DOHH2 (cell line): ENCODE results near the gene ATP8B1.
"Not testable (repeated sequence)": the region's sequence is repeated elsewhere in the genome, so short reads cannot be mapped to it uniquely, and the experiment has no call there.

Experiments used
- H3F3A ChIP-seq: fragments of 200-600 bp; sonication (generic), shearing (Covaris generic); 2 replicates; pipeline ENCODE4 v1.6.0; 2016; ENCODE audit warnings: antibody characterized with exemption, mild to moderate bottlenecking; ENCODE audit not compliant: control insufficient read depth, insufficient read depth
- H3K27ac ChIP-seq: fragments of 200-600 bp; sonication (generic); 2 replicates; pipeline ENCODE4 v1.5.1; 2014; ENCODE audit warnings: low read depth, mild to moderate bottlenecking, low read length, moderate library complexity
- H3K27me3 ChIP-seq: fragments of 200-600 bp; sonication (generic); 2 replicates; pipeline ENCODE4 v1.6.1; 2014; ENCODE audit warnings: mild to moderate bottlenecking, low read length, mixed read lengths; ENCODE audit not compliant: control insufficient read depth
- H3K36me3 ChIP-seq: fragments of 200-600 bp; sonication (generic); 2 replicates; pipeline ENCODE4 v1.6.1; 2014; ENCODE audit warnings: mild to moderate bottlenecking, low read length, moderate library complexity, mixed read lengths; ENCODE audit not compliant: control insufficient read depth
- H3K4me1 ChIP-seq: fragments of 200-600 bp; sonication (generic); 2 replicates; pipeline ENCODE4 v1.6.1; 2014; ENCODE audit warnings: mild to moderate bottlenecking, low read length, mixed read lengths; ENCODE audit not compliant: control insufficient read depth
- H3K4me2 ChIP-seq: fragments of 200-600 bp; sonication (generic); 2 replicates; pipeline ENCODE4 v1.6.0; 2014; ENCODE audit warnings: mild to moderate bottlenecking, low read length, moderate library complexity
- H3K4me3 ChIP-seq: fragments of 200-600 bp; sonication (generic); 2 replicates; pipeline ENCODE4 v1.5.1; 2014; ENCODE audit warnings: mild to moderate bottlenecking, low read length, mixed read lengths
- H3K79me2 ChIP-seq: fragments of 200-600 bp; sonication (generic); 2 replicates; pipeline ENCODE4 v1.6.1; 2014; ENCODE audit warnings: mild to moderate bottlenecking, low read length, mixed read lengths; ENCODE audit not compliant: control insufficient read depth
- H3K9me2 ChIP-seq: fragments of 200-600 bp; sonication (generic); replicated peaks from 2 replicates; pipeline ENCODE4 v1.6.1; 2014; ENCODE audit warnings: mild to moderate bottlenecking, low read length, mixed read lengths; ENCODE audit not compliant: control insufficient read depth
- H3K9me3 ChIP-seq: fragments of 200-600 bp; sonication (generic); 2 replicates; pipeline ENCODE4 v1.6.1; 2014; ENCODE audit warnings: antibody characterized with exemption, low read length, mixed read lengths; ENCODE audit not compliant: control insufficient read depth, insufficient read depth
- H4K20me1 ChIP-seq: fragments of 200-600 bp; sonication (generic); 2 replicates; pipeline ENCODE4 v1.6.0; 2014; ENCODE audit warnings: low read depth, mild to moderate bottlenecking, antibody characterized with exemption, low read length, moderate library complexity; ENCODE audit not compliant: control insufficient read depth, insufficient read depth
- EZH2phosphoT487 ChIP-seq: fragments of 200-600 bp; sonication (generic); IDR thresholded peaks from 2 replicates; pipeline ENCODE4 v1.6.1; 2017; ENCODE audit warnings: borderline replicate concordance, mild to moderate bottlenecking, antibody characterized with exemption, low read length, moderate library complexity, mixed read lengths
- TF ChIP-seq, protein P1 (sequence below): fragments of 200-600 bp; sonication (generic); IDR thresholded peaks from one replicate; pipeline ENCODE4 v1.5.1; 2014; ENCODE audit warnings: antibody characterized with exemption, mild to moderate bottlenecking, low read depth, low read length; ENCODE audit not compliant: poor library complexity, severe bottlenecking

The ATP8B1 gene

DNA sequence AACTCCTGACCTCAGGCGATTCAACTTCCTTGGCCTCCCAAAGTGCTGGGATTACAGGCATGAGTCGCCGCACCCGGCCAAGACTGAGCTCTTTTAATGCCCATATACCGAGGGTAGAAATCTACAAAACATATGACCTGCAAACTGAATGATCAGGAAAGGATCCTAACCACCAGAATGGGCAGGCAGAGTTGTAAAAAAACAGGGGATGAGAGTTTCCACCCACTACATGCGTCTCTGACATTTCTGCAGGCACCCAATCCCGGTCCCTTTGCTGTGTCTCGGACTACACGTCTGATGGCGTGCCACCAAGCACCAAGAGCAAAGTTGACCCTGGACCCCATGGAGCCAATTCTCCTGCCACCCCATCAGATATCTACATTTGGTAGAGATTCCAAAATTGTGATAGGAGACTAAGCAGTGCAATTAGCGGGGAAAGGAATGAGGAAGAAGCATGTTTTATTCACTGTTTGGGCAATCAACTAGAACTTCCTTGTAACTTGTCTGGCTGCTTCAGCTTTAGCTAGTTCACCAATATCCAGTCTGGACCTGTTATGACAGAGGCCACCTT is 74.1 kb downstream of the ATP8B1 start:
- H3K27me3 ChIP-seq, result no peaks in the 10 kb centered on the region
- no peak for TF ChIP-seq EZH2phosphoT487
- TF ChIP-seq, protein P1, sequence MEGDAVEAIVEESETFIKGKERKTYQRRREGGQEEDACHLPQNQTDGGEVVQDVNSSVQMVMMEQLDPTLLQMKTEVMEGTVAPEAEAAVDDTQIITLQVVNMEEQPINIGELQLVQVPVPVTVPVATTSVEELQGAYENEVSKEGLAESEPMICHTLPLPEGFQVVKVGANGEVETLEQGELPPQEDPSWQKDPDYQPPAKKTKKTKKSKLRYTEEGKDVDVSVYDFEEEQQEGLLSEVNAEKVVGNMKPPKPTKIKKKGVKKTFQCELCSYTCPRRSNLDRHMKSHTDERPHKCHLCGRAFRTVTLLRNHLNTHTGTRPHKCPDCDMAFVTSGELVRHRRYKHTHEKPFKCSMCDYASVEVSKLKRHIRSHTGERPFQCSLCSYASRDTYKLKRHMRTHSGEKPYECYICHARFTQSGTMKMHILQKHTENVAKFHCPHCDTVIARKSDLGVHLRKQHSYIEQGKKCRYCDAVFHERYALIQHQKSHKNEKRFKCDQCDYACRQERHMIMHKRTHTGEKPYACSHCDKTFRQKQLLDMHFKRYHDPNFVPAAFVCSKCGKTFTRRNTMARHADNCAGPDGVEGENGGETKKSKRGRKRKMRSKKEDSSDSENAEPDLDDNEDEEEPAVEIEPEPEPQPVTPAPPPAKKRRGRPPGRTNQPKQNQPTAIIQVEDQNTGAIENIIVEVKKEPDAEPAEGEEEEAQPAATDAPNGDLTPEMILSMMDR, result no peak
- H3F3A ChIP-seq, result no peaks in the 10 kb centered on the region
- no peak overlapping the region for H3K4me3 ChIP-seq
- no peaks in the 10 kb centered on the region for H4K20me1 ChIP-seq
- H3K9me2 ChIP-seq, result no peaks in the 10 kb centered on the region
- H3K4me1 ChIP-seq, result no peaks in the 10 kb centered on the region
- H3K4me2 ChIP-seq, result no peak overlapping the region
- H3K27ac ChIP-seq, result no peak overlapping the region
- H3K79me2 ChIP-seq, result no peaks in the 10 kb centered on the region
- no peaks in the 10 kb centered on the region for H3K36me3 ChIP-seq
- no peaks in the 10 kb centered on the region for H3K9me3 ChIP-seq

GRCh38 chr18:57727952-57728807 is 74.9 kb downstream of the ATP8B1 start:
- no peaks in the 10 kb centered on the region for H3F3A ChIP-seq
- H3K4me3 ChIP-seq, result no peak overlapping the region
- no peaks in the 10 kb centered on the region for H3K4me1 ChIP-seq
- H3K36me3 ChIP-seq, result no peaks in the 10 kb centered on the region
- no peaks in the 10 kb centered on the region for H3K27me3 ChIP-seq
- no peaks in the 10 kb centered on the region for H3K9me2 ChIP-seq
- H4K20me1 ChIP-seq, result no peaks in the 10 kb centered on the region
- no peak overlapping the region for H3K27ac ChIP-seq
- H3K4me2 ChIP-seq, result no peak overlapping the region
- no peaks in the 10 kb centered on the region for H3K9me3 ChIP-seq
- no peak for TF ChIP-seq EZH2phosphoT487
- TF ChIP-seq, protein P1, result no peak
- H3K79me2 ChIP-seq, result no peaks in the 10 kb centered on the region

GRCh38 chr18:57719211-57719935 is 83.7 kb downstream of the ATP8B1 start:
- not testable (repeated sequence) for H3K4me2 ChIP-seq, H3K9me3 ChIP-seq

DNA sequence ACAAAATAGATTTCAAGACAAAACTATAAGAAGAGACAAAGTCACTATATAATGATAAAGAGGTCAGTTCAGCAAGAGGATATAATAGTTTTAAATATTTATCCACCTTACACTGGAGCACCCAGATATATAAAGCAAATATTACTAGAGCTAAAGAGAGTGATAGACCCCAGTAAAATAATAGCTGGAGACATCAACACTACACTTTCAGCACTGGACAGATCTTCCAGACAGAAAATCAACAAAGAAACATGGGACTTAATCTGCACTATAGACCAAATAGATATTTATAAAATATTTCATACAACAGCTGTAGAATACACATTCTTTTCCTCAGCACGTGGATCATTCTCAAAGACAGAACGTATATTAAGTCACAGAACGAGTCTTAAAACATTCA is 86.6 kb downstream of the ATP8B1 start:
- H3K4me1 ChIP-seq, result no peaks in the 10 kb centered on the region
- no peaks in the 10 kb centered on the region for H4K20me1 ChIP-seq
- H3K79me2 ChIP-seq, result no peaks in the 10 kb centered on the region
- no peak overlapping the region for H3K4me3 ChIP-seq
- no peak overlapping the region for H3K27ac ChIP-seq
- no peaks in the 10 kb centered on the region for H3K36me3 ChIP-seq
- no peaks in the 10 kb centered on the region for H3K27me3 ChIP-seq
- H3K9me3 ChIP-seq, result no peaks in the 10 kb centered on the region; the same call in 1 of the 2 replicates
- no peak overlapping the region for H3K4me2 ChIP-seq
- TF ChIP-seq EZH2phosphoT487, result no peak
- TF ChIP-seq, protein P1, result no peak
- H3K9me2 ChIP-seq, result no peaks in the 10 kb centered on the region
- no peaks in the 10 kb centered on the region for H3F3A ChIP-seq

More at GRCh38 chr18:57719211-57719935, 83.7 kb downstream of the ATP8B1 start:
- H3K4me1 ChIP-seq, H3K4me3 ChIP-seq, H3K79me2 ChIP-seq, H3K27me3 ChIP-seq, H3K27ac ChIP-seq, H4K20me1 ChIP-seq, H3K36me3 ChIP-seq, H3K9me2 ChIP-seq, H3F3A ChIP-seq: not testable (repeated sequence)
